Hypothalamus (tissue), 51 donors: ENCODE results near the gene TRMT1.

Experiments used
- DNase-seq, 51 donors: peaks; one replicate each; lab custom pipeline; 2025; lab: John Stamatoyannopoulos, UW

The TRMT1 gene

DNA sequence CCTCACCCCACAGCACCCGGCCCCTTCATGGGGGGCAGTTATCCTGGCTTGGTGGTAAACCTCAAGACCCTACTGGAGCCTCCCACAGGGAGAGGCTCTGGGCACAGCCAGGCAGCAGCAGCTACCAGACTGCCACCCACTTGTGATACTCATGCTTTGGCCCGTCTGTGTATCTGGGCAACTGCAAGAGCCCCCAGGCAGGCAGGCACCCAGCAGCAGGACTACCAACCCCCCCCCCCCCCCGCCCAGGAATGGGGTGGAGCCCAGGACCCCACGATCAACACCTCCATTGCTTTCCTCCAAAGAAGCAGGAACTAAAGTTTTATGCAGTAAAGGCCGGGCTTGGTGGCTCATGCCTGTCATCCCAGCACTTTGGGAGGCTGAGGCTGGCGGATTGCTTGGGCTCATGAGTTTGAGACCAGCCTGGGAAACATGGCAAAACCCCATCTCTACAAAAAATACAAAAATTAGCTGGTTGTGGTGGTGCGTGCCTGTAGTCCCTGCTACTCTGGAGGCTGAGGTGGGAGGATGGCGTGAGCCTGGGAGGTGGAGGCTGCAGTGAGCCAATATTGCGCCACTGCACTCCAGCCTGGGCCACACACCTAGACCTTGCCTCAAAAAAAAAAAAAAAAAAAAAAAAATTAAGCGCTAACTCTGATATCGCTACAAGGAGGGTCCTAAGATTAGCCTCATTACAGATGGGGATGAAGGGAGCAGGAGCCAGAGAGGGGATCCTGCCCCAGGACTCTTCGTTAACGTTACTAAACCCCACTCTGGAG is 12.8 kb downstream of the TRMT1 start:
- no peak for DNase-seq

DNA sequence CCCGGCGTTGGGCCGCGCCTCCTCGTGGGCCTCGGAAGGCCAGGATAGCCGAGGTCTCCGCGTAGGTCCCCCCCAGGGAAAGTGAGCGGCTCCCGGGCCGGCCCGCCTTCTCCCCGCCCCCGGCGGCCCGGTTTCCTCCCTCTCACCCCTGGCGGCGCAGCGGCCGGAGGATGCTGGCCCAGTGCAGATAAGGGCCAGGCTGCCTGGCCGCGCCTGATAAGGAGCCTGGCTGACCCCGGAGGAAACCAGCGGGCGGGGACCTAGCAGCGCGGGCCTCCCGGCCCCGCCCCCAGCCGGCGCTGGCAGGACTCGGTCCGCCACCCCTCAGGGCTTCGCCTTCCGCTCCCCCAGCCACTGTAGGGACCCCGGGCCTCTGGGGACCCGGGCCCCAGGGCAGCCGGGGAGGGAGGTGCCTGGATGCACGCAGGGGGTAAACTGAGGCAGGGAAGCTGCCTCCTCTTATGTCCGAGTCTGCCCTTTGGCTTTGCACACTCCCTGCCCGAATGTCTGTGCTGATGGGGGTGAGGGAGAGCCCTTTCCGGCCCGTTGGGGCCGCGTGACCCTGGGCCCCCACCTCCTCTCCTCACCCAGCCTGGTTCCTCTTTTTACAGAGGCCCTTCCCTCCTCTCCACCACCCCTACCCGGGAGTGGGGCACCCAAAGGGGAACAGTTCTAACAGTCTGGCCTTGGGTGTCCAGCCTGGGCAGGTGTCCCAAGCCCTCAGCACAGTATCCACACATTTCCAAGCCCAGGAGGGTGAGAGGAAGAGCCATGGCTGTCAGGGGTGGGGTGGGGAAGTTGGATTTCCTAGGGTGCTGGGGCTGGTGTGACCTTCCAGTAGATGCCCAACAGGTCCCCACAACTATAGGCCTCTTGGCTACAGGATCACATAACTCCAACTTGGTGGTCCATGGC is 13.6 kb downstream of the TRMT1 start, which contains the start of gene LYL1:
TSS of gene LYL1 (minus strand) at position 193 of the 915 bp plus-strand sequence. CDS start 1,687 bp downstream, outside the sequence.
- peak in 13 of 51 donors; percentile 24 to 57 (median 35) for DNase-seq

DNA sequence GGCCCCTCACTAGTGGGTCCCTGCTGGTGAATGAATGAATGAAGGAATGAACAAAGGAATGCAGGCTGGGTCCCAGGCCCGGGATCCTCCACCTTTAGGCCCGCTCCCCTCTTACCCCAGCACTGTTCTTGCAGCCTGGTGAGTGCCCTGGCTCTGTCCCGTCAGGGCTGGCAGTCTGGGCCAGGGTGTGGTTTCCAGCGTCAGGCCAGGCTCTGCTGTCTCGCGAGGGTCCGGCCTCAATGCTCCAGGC is 14.2 kb downstream of the TRMT1 start:
- no peak for DNase-seq

DNA sequence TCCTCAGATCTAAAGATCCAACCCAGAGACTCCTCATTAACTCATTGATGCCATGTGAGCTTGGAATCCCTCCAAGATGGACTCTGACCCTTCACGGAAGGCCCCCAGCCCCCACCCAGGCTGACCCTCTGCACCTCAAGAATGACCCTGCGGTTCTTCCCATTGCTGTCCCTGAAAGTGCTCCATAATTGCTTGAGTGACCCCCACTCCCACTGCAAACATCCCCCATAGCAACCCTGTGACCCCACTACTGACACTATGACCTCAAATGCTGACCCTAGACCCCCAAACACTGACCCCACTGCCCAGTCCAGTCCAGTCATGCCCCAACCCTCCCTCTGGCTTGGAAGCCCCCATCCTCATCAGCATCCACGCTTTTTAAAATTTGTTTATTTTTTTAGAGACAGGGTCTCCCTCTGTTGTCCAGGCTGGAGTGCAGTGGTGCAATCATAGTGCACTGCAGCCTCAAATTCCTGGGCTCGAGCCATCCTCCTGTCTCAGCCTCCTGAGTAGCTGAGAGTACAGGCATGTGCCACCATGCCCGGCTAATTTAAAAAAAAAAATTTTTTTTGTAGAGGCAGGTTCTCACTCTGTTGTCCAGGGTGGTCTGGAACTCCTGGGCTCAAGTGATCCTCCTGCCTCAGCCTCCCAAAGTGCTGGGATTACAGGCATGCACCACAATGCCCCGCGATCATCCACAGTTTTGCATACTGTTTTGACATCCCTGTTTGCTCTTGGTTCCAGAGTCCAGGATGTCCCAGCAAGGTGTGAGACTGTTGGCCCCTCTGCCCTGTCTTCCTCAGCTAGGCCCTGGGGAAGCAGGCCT is 14.7 kb downstream of the TRMT1 start:
- no peak for DNase-seq

DNA sequence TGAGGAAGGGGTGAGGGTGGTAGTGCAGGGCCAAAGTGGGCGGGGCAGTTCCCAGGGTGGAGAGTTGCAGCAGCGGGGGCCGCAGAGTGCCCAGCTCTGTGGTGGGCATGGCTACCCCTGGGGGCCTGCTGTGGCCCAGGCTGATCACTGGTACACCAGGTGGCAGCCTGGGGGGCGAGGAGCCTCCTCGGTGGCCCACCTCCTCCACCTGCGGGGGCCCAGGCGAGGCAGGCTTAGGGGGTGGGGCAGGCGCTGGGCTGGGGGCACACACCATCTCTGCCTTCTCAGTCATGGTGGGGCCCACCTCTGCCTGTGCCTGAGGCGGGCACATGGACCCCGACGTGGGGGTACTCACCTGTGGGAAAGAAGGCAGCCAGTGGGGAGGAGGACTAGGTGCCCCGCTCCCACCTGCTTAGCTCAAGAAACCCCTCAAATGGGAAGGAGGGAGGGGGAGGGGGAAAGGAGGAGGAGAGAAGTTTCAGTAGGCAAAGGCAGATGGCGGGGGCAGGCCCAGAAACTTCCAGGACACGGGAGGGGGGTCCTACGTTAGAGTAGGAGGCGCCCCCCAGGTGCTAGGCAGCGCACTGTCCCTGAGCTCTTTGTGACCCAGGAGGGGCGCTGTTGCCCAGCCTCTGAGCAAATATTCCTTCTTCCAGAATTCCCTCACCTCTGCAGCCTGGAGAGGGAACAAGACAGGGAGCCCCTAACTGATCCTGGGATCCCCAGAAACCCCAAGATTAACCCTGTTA is 15.5 kb downstream of the TRMT1 start:
- no peak for DNase-seq

DNA sequence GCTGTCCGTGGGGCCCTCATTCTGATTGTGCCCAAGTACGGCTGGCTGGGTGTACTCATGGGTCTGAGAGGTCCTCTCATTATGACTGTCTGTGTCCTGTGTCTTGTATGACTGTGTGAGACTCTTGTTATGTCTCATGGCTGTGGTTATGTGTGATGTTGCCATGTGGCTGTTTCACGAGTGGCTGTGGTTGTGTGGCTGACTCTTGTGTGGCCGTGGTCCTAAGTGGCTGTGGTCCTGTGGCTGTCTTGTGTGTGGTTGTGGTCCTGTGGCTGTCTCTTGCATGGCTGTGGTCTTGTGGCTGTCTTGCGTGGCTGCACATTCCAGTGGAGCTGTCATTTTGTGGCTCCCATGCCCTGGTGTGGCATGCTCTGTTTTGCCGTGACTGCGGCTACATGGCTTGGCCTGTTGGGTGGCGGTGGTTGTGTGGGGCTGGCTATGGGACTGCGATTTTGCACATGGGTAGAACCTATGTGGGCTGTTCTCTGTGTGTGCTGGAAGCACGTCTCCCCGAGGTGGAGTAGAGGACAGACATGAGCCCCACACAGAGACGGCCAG is 16.4 kb downstream of the TRMT1 start:
- no peak for DNase-seq

DNA sequence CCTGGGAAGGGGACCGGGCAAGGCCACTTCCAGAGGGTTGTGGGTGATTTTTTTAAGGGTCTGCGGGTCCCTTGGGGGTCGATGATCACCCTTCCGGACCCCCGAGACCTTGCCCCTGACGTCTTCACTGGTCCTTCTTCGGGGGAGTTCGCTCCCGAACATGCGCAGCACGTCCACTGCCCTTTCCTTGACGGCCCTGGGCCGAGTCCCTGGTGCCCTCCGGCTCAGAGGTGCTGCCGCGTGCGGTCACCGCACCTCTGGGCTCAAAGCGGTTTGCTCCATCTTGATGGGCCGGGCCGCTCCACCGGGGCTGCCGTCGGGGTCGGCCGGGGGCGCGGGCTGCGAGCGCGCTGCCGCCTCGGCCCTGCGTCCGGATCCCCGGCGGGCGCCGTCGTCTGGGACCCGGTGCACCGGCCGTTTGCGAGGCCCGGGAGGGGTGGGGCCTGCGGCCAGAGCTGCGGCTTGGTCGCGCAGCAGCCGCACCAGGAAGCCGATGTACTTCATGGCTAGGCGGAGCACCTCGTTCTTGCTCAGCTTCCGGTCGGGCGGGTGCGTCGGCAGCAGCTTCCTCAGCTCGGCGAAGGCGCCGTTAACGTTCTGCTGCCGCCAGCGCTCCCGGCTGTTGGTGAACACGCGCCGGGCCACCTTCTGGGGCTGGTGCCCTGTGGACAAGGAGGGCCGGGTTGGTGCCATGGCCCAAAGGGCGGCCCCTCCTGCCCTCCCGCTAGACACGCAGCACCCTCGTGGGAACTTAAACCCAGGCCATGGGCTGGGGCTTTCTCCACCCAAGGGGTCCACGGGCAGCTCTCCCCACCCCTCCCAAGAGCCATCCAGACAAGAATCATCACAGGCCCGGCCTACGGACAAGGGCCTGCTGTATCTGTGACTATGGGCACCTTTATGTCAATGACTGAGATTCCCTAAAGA is 17.2 kb downstream of the TRMT1 start:
- peak in 7 of 51 donors; percentile 16 to 43 (median 26) for DNase-seq

DNA sequence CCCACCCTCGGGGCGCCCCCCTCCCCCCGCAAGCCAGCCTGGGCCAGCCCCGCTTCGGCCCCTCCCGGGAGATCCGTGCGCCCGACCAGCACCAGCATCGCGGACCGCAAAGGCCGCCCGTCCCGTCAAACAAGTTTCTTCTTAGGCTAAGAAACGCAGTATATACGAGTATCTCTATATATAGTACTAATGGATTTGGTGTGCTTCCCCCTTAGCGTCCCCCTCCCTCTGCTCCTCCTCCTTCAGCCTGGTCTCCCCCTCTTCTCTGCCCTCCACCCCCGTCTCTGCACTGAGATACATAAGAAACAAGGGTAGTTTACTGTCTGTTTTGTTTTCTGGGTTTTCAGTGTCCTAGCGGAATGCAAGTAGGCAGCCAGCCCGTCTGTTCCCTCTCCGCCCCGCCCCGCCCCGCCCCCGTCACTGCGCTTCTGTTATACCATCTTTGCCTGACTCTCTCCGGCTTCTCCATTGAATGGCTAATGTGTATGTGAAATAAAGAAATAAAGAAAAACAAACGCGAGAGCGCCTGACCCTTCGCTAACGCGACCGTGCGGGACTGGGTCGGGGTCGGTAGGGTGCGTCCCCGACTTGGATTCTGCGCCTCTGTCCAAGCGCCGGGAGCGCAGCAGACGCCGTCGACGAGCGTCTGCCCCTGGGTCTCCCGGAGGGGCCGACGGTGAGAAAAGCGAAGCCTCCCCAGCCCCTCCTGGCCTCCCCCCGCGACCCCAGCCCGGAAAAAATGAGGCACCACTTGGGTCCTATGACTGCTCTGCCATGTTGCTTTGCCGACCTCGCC is 18.1 kb downstream of the TRMT1 start:
- peak in 2 of 51 donors; percentile 32 to 33 for DNase-seq

DNA sequence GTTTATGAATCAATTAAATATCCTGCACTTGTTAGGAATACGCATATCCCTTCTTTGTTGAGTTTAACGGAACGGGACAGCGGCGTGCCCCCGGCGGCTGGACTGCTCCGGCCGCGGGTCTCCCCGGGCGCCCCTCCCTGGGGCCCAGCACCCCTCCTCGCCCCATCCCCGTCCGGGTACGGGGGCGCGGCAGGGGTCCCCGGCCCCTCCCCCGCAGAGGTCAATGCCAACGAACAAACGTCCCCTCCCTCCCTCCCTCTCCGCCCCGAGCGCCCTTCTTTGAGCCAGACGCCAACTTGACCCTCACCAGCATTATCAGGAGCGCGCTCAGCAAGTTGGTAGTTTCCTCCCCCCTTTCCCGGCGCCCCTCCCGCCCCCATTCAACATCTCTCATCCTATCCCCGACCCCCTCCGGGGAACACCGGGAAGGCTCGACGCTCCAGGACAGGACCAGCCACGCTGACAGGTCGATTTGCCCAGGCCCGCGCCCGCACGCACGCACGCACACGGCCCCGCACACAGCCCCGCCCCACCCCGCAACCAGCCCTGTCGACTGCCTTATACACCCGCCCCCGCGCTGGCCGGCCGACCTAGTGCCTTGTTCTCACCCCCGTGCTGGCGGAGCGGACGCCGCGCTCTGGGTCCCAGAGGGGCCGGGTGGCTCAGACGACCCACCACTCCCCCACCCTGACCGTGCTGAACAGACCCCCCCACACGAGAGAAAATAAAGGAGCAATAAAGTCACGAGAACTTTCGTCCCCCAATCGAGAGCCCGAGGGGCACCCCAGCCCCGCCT is 18.9 kb downstream of the TRMT1 start:
- peak in 2 of 51 donors; percentile 18 to 37 for DNase-seq

DNA sequence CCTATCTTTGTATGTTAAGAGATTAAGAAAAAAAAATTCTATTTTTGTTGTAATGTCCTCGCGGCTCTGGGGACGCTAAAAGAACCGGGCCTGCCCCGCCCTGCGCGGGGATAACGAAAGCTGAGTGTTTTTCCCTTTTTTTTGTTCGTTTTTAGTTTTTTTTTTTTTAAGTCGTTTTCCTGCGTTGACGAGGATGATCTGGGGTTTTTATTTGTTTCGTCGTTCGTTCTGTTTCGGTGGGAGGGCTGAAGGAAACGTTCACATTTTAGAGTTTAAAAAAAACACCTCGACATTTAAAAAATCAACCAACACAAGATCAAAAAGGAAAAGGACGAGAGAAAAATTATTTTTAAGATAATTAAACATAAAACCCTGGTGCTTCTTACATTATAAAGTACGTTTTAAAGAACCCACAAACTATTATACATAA is 19.5 kb downstream of the TRMT1 start:
- no peak for DNase-seq

DNA sequence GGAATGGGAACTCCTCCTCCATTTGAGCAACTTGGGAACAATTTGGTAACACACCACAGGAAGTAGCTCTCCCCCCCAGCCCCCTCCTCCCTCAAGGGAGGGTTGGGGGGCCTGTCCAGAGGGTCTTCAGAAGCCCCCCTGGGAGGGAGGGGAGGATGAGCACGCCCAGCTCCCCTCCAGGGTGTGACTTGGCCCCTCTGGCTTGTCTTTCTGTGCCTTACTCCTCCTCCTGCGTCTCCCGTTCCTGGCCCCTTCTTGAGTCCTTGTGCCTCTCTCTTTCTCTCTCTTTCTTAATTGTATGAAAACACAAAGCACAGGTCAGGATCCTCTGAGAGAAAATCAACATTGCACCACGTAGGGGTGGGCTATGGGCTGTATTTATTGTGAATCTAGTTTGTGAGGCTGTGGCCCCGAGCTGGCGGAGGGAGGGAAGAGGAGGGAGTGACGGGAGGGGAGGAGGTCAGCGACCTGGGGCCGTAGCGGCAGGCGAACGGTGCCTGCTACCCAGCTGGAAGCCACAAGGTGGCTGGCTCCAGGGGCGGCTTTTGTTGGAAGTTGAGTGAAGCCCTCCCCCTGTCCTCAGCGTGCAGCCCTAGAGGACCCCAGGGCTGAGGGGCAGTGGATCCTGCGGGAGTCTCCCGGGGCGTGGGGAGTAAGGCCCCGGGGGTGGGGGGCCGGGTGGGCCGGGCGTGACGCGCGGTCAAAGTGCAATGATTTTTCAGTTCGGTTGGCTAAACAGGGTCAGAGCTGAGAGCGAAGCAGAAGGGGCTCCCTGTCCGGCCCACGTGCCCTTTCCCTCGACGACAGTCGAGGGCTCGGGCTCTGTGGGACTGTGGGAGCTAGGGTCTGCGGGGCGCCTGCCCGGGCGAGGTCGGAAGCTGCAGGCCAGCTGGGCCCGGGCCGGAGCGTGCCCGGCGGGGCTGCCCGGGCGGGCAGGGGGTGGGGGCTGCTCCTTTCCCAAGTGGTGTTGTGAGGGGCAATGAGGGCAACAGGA is 20.3 kb downstream of the TRMT1 start:
- DNase-seq, result no peak

DNA sequence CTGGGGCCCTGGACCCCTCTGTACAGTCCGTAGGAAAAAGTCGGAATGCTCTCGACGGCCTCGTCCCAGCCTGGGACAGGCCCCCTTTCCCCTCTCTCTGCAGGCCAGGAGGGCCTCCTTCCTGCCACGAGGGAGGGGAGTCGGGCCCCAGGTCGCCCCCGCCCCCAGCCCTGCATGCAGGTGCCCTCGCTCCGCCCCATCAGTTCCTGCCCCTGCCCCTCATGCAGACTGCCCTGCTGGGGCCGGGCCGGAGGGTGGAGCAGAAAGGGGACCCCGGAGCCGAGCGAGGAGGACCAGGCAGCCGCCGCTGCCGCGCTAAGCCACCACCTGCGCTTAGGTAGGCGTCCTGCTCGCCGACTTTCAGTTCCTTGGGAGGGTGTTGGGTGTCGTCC is 21.2 kb downstream of the TRMT1 start:
- DNase-seq, result peak in 1 of 51 donors; percentile 21

DNA sequence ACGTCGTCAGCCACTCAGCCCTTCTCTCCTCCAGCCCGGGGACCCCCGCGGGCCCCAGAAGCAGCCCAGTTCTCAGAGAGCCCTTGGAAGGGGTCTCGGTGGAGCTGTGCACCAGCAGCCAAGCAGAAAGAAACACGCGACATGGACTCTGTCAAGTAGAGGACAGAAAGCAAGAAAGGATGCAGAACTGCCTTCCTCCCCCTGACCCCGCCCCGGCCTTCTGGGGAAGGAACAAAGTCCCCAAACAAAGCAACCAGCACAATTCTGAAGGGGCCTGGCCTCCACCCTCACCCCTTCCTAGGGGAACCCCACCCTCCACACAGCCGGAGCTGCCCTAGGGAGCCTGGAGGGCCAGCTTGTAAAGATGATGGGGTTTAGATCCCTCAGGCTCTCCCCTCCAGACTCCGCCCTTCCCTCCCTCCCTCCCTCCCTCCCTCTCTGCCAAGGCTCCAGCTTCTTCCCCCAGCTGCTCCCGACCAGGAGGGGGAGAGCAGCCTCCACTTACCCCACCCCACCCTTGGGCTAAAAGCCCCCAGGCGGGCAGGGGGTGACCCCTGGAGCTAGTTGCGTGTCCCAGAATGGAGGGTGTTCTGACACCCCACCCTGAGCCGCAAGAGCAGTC is 21.7 kb downstream of the TRMT1 start:
- DNase-seq, result no peak

DNA sequence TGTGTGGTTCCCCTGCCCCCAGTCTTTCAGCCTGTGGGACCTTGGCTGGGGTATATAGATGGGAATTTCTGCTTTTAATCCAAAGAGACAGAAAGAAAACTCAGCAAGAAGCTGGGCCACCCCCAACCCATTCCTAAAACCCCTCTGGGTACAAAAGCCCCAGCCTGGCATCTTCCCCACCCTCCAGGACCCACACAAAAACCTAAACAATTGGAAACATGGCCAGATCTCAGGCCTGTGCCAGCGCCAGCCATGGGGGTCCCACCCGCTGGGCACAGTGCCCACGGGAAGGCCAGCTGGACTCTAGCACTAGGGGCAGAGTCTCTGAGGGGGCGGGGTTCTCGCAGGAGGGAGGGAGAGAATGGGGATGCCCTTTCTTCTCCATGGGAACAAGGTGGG is 22.4 kb downstream of the TRMT1 start:
- DNase-seq, result peak in 4 of 51 donors; percentile 32 to 75 (median 61)

DNA sequence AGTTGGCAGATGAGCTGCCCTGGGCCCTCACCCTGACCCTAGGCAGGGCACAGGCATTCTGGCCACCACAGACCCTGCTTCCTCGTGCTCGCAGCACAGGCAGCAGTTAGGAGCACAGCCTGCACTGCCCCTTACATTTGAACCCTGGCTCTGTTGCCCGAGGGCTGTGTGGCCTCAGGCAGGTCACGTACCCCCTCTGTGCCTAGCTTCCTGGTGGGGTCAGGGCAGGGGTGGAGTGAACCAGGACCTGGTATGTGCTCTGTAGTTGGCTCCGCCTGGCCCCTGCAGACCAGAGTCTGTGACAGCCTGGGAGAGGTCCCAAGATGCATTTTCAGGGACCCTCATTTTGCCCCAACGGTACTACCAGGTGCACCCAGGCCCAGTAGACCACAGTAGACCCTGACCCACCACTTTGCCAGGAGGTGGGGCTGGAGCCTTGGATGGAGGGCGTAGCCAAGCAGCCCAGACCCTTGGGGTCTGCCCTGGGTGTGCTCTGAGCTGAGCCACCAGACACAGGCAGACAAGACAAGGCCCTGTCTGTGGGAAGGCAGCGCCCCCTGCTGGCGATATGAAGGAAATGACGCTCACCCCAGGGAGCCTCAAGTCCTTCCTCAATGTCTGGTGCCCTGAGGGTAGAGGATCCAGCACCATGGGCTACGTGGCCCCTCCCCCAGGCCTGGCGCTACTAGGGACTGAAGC is 23.0 kb downstream of the TRMT1 start:
- DNase-seq, result peak in 46 of 51 donors; percentile 30 to 94 (median 78)
